HepG2 (cell line): ENCODE results near the gene AGAP3. TPM values are rescaled to one million over a fixed set of nuclear protein-coding genes. Genes with fewer than 3 reads are reported as not detected.

Experiments used
- ATAC-seq: fragments of 200-7000 bp; cut with Tn5 transposase; 3 replicates; pipeline ENCODE4 v1.9.1; 2020; ENCODE audit warnings: mild to moderate bottlenecking, moderate library complexity
- BruUV-seq: library from RNA; stranded (reverse); fragments of 400-500 nt; replicated peaks from 2 replicates; lab custom pipeline; 2021; lab: Mats Ljungman, UMichigan
- CTCF ChIA-PET: fragments of 300-600 bp; formaldehyde crosslinking; extraction: SDS; loops from one replicate; lab custom pipeline; 2021; ENCODE audit warnings: low total read pairs, inconsistent platforms, low intra/inter-chr PET ratio; lab: Yijun Ruan, JAX
- POLR2A ChIA-PET: fragments of 350-600 bp; sonication (Branson Sonifier 250); formaldehyde crosslinking; loops from one replicate; lab custom pipeline; 2020; ENCODE audit warnings: antibody characterized with exemption, inconsistent platforms; lab: Yijun Ruan, JAX
- DNase-seq: peaks from one replicate; pipeline ENCODE4 v3.0.0-alpha.2; 2015; ENCODE audit warnings: low spot score
- FAIRE-seq: peaks from 3 replicates; lab custom pipeline; 2011; peaks lifted over from hg19 to GRCh38; lab: Jason Lieb, UNC
- H2AFZ ChIP-seq: one replicate; pipeline ENCODE4 v1.6.1; 2011; ENCODE audit warnings: low read length, inconsistent platforms
- H3K27ac ChIP-seq: fragments of 300-600 bp; 3 replicates; pipeline ENCODE4 v1.8.0; 2011; ENCODE audit warnings: mixed run types, mild to moderate bottlenecking, mixed read lengths, low read length, inconsistent platforms; ENCODE audit not compliant: insufficient read depth; ENCODE audit errors: extremely low read length
- H3K27me3 ChIP-seq, 2 experiments: fragments of 200-600 bp in 1 of 2; 2 replicates in 1 of 2; 3 replicates in 1 of 2; pipeline versions ENCODE4 v1.6.0 to v1.8.0; 2011; ENCODE audit warnings: low read length in 2 of 2, mild to moderate bottlenecking in 2 of 2, moderate library complexity in 2 of 2, inconsistent platforms in 1 of 2; ENCODE audit not compliant: insufficient read depth in 2 of 2, control insufficient read depth in 1 of 2
- H3K36me3 ChIP-seq, 2 experiments: fragments of 200-600 bp in 1 of 2; replicated peaks in 1 of 2; 2 replicates in 1 of 2; 3 replicates in 1 of 2; pipeline versions ENCODE4 v1.5.1 to v1.8.0; 2011; ENCODE audit warnings: low read length in 2 of 2, inconsistent platforms in 1 of 2; ENCODE audit not compliant: insufficient read depth in 2 of 2, control insufficient read depth in 1 of 2
- H3K4me1 ChIP-seq: 2 replicates; pipeline ENCODE4 v1.5.1; 2012; ENCODE audit warnings: low read length, inconsistent platforms; ENCODE audit not compliant: insufficient read depth
- H3K4me2 ChIP-seq: 2 replicates; pipeline ENCODE4 v1.6.0; 2011; ENCODE audit warnings: low read depth, low read length, inconsistent platforms
- H3K4me3 ChIP-seq, 3 experiments: fragments of 200-600 bp in 1 of 3; sonication (generic), shearing (Covaris generic) in 1 of 3; replicated peaks in 1 of 3; 2 replicates each; pipeline ENCODE4 v1.5.1; 2011 to 2016; ENCODE audit warnings: low read length in 3 of 3, inconsistent platforms in 2 of 3, low read depth in 2 of 3, mild to moderate bottlenecking in 2 of 3, control low read depth in 1 of 3, mixed read lengths in 1 of 3; ENCODE audit not compliant: insufficient read depth in 1 of 3
- H3K79me2 ChIP-seq: one replicate; pipeline ENCODE4 v1.6.1; 2011; ENCODE audit warnings: low read length, inconsistent platforms; ENCODE audit not compliant: insufficient read depth
- H3K9ac ChIP-seq: 2 replicates; pipeline ENCODE4 v1.6.0; 2011; ENCODE audit warnings: mild to moderate bottlenecking, low read depth, low read length, inconsistent platforms; ENCODE audit not compliant: insufficient read depth
- H3K9me3 ChIP-seq: 2 replicates; pipeline ENCODE4 v1.5.1; 2012; ENCODE audit warnings: mild to moderate bottlenecking, low read length
- H4K20me1 ChIP-seq: 2 replicates; pipeline ENCODE4 v1.6.0; 2011; ENCODE audit warnings: inconsistent platforms, mild to moderate bottlenecking, low read length, moderate library complexity; ENCODE audit not compliant: insufficient read depth
- AGO2 ChIP-seq: fragments of 200-400 bp; formaldehyde crosslinking; optimal IDR thresholded peaks from 2 replicates; pipeline ENCODE3; 2017; ENCODE audit warnings: mild to moderate bottlenecking, low read depth, low read length, moderate library complexity
- GMEB2 ChIP-seq: IDR thresholded peaks from 2 replicates; pipeline ENCODE4 v1.6.1; 2016; ENCODE audit warnings: missing biosample characterization, missing genetic modification reagents, low read depth
- ZNF776 ChIP-seq: sonication (generic); formaldehyde crosslinking; IDR thresholded peaks from 2 replicates; pipeline ENCODE4 v1.4.0; 2020; ENCODE audit warnings: mild to moderate bottlenecking, missing genetic modification reagents
- ZNF792 ChIP-seq: IDR thresholded peaks from 2 replicates; pipeline ENCODE4 v1.6.1; 2016
- WGBS: methylation state at CpG from one replicate; pipeline ENCODE4 v1.1.6; 2017; ENCODE audit warnings: low lambda C conversion rate; 5-methylcytosine and 5-hydroxymethylcytosine counted together
- in situ Hi-C: cut with HindIII; loops from 2 replicates; pipeline ENCODE4 v1.10.0; 2017; ENCODE audit warnings: low pct_unique_long_range_greater_than_20kb; ENCODE audit not compliant: extremely low pct_ligation_motif_present
- intact Hi-C: fragments of 100-400 bp; cut with micrococcal nuclease; formaldehyde crosslinking; loops from one replicate; pipeline ENCODE4 v1.10.0; 2022; ENCODE audit not compliant: unreplicated experiment
- polyA plus RNA-seq, 8 experiments: library from polyadenylated mRNA; depleted of rRNA in 3 of 8; stranded (reverse) in 7 of 8; unstranded in 1 of 8; fragments of >200 nt; fragmentation: Illumina TruSeq in 4 of 8; extraction: Trizol in 4 of 8; gene quantifications; 2 replicates each; pipeline versions ENCODE4 v1.2.1 to v1.2.3, GENCODE V29; 2011 to 2016; ENCODE audit warnings: low read depth in 4 of 8, missing spikeins in 1 of 8, mixed read lengths in 1 of 8; ENCODE audit not compliant: insufficient read depth in 1 of 8
- total RNA-seq, 5 experiments: library from RNA; depleted of rRNA; stranded (reverse); fragments of >200 nt; fragmentation: Illumina TruSeq; extraction: Trizol; gene quantifications; 2 replicates each; pipeline ENCODE4 v1.2.3, GENCODE V29; 2016; ENCODE audit warnings: low read depth in 1 of 5

Gene AGAP3
- total and polyA plus RNA-seq, 2 of the 13 experiments (the other 11 are each of a cell fraction or from before 2014, with no cell fraction given), result 31.3 to 61.4 TPM

GRCh38 chr7:151131592-151132293 lies 45.5 kb downstream of the AGAP3 start:
- Histone ChIP-seq H3K4me2 (no peak overlapping the region), H2AFZ (no peak overlapping the region), H3K36me3 (peaks cover 25 to 83% of the 10 kb centered on the region in 2 experiments), H3K27me3 (no peaks in the 10 kb centered on the region), H3K79me2 (no peaks in the 10 kb centered on the region), H3K4me3 (no peak overlapping the region), H3K27ac (no peak overlapping the region), H3K4me1 (no peaks in the 10 kb centered on the region), H4K20me1 (no peaks in the 10 kb centered on the region), H3K9ac (no peak overlapping the region), H3K9me3 (no peaks in the 10 kb centered on the region)
- in situ Hi-C loops (no loop called here), intact Hi-C loops (loop anchor here (10.0 kb wide), 1 partner anchor 173 kb away; no protein-coding TSS in a partner anchor)
- 100% methylated on average over 5 of the region's 19 CpGs for WGBS
- TF ChIP-seq AGO2 (peak; percentile 33), GMEB2 (CRISPR knock-in tag) (no peak)
- POLR2A ChIA-PET, result no interaction called here
- FAIRE-seq (no peak), DNase-seq (no peak), ATAC-seq (no peak)
- CTCF ChIA-PET, result no interaction called here
- BruUV-seq, result no TSS peak

GRCh38 chr7:151132461-151133205 lies 46.4 kb downstream of the AGAP3 start:
- Histone ChIP-seq H3K36me3 (peaks cover 25 to 85% of the 10 kb centered on the region in 2 experiments), H3K27me3 (no peaks in the 10 kb centered on the region), H3K4me2 (no peak overlapping the region), H3K9me3 (no peaks in the 10 kb centered on the region), H3K79me2 (no peaks in the 10 kb centered on the region), H3K9ac (no peak overlapping the region), H3K4me3 (no peak overlapping the region), H3K27ac (no peak overlapping the region), H2AFZ (no peak overlapping the region), H4K20me1 (no peaks in the 10 kb centered on the region), H3K4me1 (no peaks in the 10 kb centered on the region)
- 99% methylated on average over 14 of the region's 21 CpGs for whole genome bisulfite sequencing
- in situ Hi-C loops (no loop called here), intact Hi-C loops (loop anchor here (10.0 kb wide), 1 partner anchor 172 kb away; no protein-coding TSS in a partner anchor)
- ATAC-seq, result no peak
- BruUV-seq, result no TSS peak
- TF ChIP-seq ZNF776 (CRISPR knock-in tag) (no peak), ZNF792 (CRISPR knock-in tag) (no peak)
- no peak for FAIRE-seq
- POLR2A ChIA-PET, result no interaction called here
- CTCF ChIA-PET, result no interaction called here
- DNase-seq, result no peak
